Neuronal stem cell (in vitro differentiated cells): ENCODE data around the gene LKAAEAR1.
A peak's percentile ranks its signal among the peaks of the same experiment; 100 is the strongest.

Experiments
- DNase-seq: peaks from one replicate; pipeline ENCODE4 v3.0.0-alpha.2; 2013; ENCODE audit warnings: low spot score
- H2AFZ ChIP-seq: one replicate; pipeline ENCODE4 v1.6.1; 2013; ENCODE audit warnings: mild to moderate bottlenecking, low read length, inconsistent platforms
- H2AK5ac ChIP-seq: 2 replicates; pipeline ENCODE4 v1.6.1; 2013; ENCODE audit warnings: low read depth, mild to moderate bottlenecking, inconsistent platforms, low read length, moderate library complexity, mixed read lengths
- H2BK120ac ChIP-seq: 2 replicates; pipeline ENCODE4 v1.6.1; 2013; ENCODE audit warnings: low read depth, mild to moderate bottlenecking, inconsistent platforms, low read length, moderate library complexity, mixed read lengths
- H2BK12ac ChIP-seq: one replicate; pipeline ENCODE4 v1.6.1; 2013; ENCODE audit warnings: low read length, inconsistent platforms
- H2BK15ac ChIP-seq: 2 replicates; pipeline ENCODE4 v1.6.1; 2013; ENCODE audit warnings: mild to moderate bottlenecking, low read length, inconsistent platforms, mixed read lengths
- H2BK5ac ChIP-seq: one replicate; pipeline ENCODE4 v1.6.1; 2013; ENCODE audit warnings: inconsistent platforms, mild to moderate bottlenecking, low read length, moderate library complexity
- H3K14ac ChIP-seq: one replicate; pipeline ENCODE4 v1.6.1; 2013; ENCODE audit warnings: low read length, inconsistent platforms
- H3K18ac ChIP-seq: 2 replicates; pipeline ENCODE4 v1.6.1; 2013; ENCODE audit warnings: low read length, inconsistent platforms
- H3K23ac ChIP-seq: 2 replicates; pipeline ENCODE4 v1.6.1; 2013; ENCODE audit warnings: low read depth, mild to moderate bottlenecking, mixed read lengths, low read length, inconsistent platforms; ENCODE audit not compliant: poor library complexity
- H3K27ac ChIP-seq: replicated peaks from 3 replicates; pipeline ENCODE4 v1.5.1; 2013; ENCODE audit warnings: low read length, inconsistent platforms
- H3K27me3 ChIP-seq, 3 experiments: 2 replicates each; pipeline ENCODE4 v1.6.1; 2013; ENCODE audit warnings: low read length in 3 of 3, mild to moderate bottlenecking in 2 of 3, inconsistent platforms in 1 of 3, low read depth in 1 of 3, mixed read lengths in 1 of 3, moderate library complexity in 1 of 3; ENCODE audit not compliant: control insufficient read depth in 3 of 3, insufficient read depth in 3 of 3
- H3K36me3 ChIP-seq, 2 donors: replicated peaks in 1 of 2; 2 replicates each; pipeline ENCODE4 v1.6.1; 2013; ENCODE audit warnings: low read length in 2 of 2; ENCODE audit not compliant: control insufficient read depth in 2 of 2, insufficient read depth in 2 of 2
- H3K4ac ChIP-seq: 2 replicates; pipeline ENCODE4 v1.6.1; 2013; ENCODE audit warnings: inconsistent platforms, mild to moderate bottlenecking, low read length, moderate library complexity
- H3K4me1 ChIP-seq, 2 donors: 1 replicate in 1 of 2; 2 replicates in 1 of 2; pipeline ENCODE4 v1.6.1; 2013; ENCODE audit warnings: low read length in 2 of 2, low read depth in 1 of 2; ENCODE audit not compliant: control insufficient read depth in 2 of 2, insufficient read depth in 1 of 2
- H3K4me2 ChIP-seq: one replicate; pipeline ENCODE4 v1.6.1; 2013; ENCODE audit warnings: mild to moderate bottlenecking, low read length, inconsistent platforms; ENCODE audit not compliant: insufficient read depth, poor library complexity, severe bottlenecking
- H3K4me3 ChIP-seq, 2 donors: 2 replicates each; pipeline ENCODE4 v1.5.1; 2013; ENCODE audit warnings: low read length in 2 of 2, mild to moderate bottlenecking in 2 of 2, inconsistent platforms in 1 of 2, moderate library complexity in 1 of 2
- H3K79me1 ChIP-seq: one replicate; pipeline ENCODE4 v1.6.1; 2013; ENCODE audit warnings: low read depth, mild to moderate bottlenecking, inconsistent platforms, low read length, moderate library complexity
- H3K9ac ChIP-seq: one replicate; pipeline ENCODE4 v1.6.1; 2013; ENCODE audit warnings: mild to moderate bottlenecking, low read depth, low read length, inconsistent platforms; ENCODE audit not compliant: poor library complexity
- H3K9me3 ChIP-seq, 2 donors: replicated peaks in 1 of 2; 2 replicates each; pipeline versions ENCODE3 to v1.6.1; 2013; ENCODE audit warnings: low read length in 2 of 2, mild to moderate bottlenecking in 2 of 2, inconsistent platforms in 1 of 2, low read depth in 1 of 2, mixed read lengths in 1 of 2, moderate library complexity in 1 of 2; ENCODE audit not compliant: control insufficient read depth in 2 of 2, insufficient read depth in 1 of 2
- H4K8ac ChIP-seq: one replicate; pipeline ENCODE4 v1.6.1; 2013; ENCODE audit warnings: low read depth, mild to moderate bottlenecking, inconsistent platforms, low read length, moderate library complexity
- H4K91ac ChIP-seq: one replicate; pipeline ENCODE4 v1.6.1; 2013; ENCODE audit warnings: low read length, low read depth, mild to moderate bottlenecking, inconsistent platforms; ENCODE audit not compliant: poor library complexity
- WGBS, 2 donors: extraction: QIAGEN DNeasy Blood & Tissue Kit; methylation state at CpG; one replicate each; pipeline ENCODE4 v1.1.7; 2013; ENCODE audit warnings: missing lambda C conversion rate in 2 of 2, mixed read lengths in 1 of 2; ENCODE audit not compliant: insufficient read length in 2 of 2, insufficient replicate concordance in 1 of 2; ENCODE audit errors: extremely low coverage in 2 of 2; 5-methylcytosine and 5-hydroxymethylcytosine counted together

Gene LKAAEAR1

GRCh38 chr20:64038565-64039292 lies 45.5 kb downstream of the LKAAEAR1 start:
- H2BK120ac ChIP-seq, result no peak overlapping the region
- no peak overlapping the region for H4K91ac ChIP-seq
- H3K27me3 ChIP-seq, result peaks cover 30 to 65% (median 47%) of the 10 kb centered on the region in 3 experiments
- no peak overlapping the region for H3K4ac ChIP-seq
- H3K79me1 ChIP-seq, result no peaks in the 10 kb centered on the region
- peak overlapping the region; percentile 22 for H2BK12ac ChIP-seq
- H2AFZ ChIP-seq, result peak overlapping the region; percentile 99
- H2BK5ac ChIP-seq, result peak overlapping the region; percentile 39
- H3K9ac ChIP-seq, result peak overlapping the region; percentile 70
- no peak overlapping the region for H3K27ac ChIP-seq
- peaks cover 5 to 18% of the 10 kb centered on the region in 2 donors for H3K36me3 ChIP-seq
- H3K23ac ChIP-seq, result peak overlapping the region; percentile 75
- WGBS, 2 donors, result no CpG with 5 or more reads among the region's 91 CpGs
- H3K4me1 ChIP-seq, result peaks cover 16 to 29% of the 10 kb centered on the region in 2 donors
- H3K9me3 ChIP-seq, result no peaks in the 10 kb centered on the region
- no peak overlapping the region for H4K8ac ChIP-seq
- H2BK15ac ChIP-seq, result peak overlapping the region; percentile 54
- no peak overlapping the region for H3K14ac ChIP-seq
- H3K4me3 ChIP-seq, result peak overlapping the region; percentile 51 to 79
- H3K18ac ChIP-seq, result peak overlapping the region; percentile 76
- peak; percentile 60 for DNase-seq
- H3K4me2 ChIP-seq, result peak overlapping the region; percentile 77
- peak overlapping the region; percentile 63 for H2AK5ac ChIP-seq

GRCh38 chr20:64038224-64038564 lies 46.0 kb downstream of the LKAAEAR1 start:
- Histone ChIP-seq H4K91ac (no peak overlapping the region), H3K14ac (no peak overlapping the region), H3K9me3 (no peaks in the 10 kb centered on the region), H3K23ac (peak overlapping the region; percentile 75), H3K4me2 (peak overlapping the region; percentile 77), H3K36me3 (peaks cover 6 to 21% of the 10 kb centered on the region in 2 donors), H3K27ac (no peak overlapping the region), H3K4ac (no peak overlapping the region), H2AFZ (peak overlapping the region; percentile 99), H2AK5ac (peak overlapping the region; percentile 63), H4K8ac (no peak overlapping the region), H3K27me3 (peaks cover 30 to 61% (median 42%) of the 10 kb centered on the region in 3 experiments), H2BK12ac (no peak overlapping the region), H3K18ac (peak overlapping the region; percentile 71), H2BK15ac (peak overlapping the region; percentile 54), H2BK5ac (peak overlapping the region; percentile 39), H3K79me1 (no peaks in the 10 kb centered on the region), H3K9ac (peak overlapping the region; percentile 70), H2BK120ac (no peak overlapping the region), H3K4me3 (peak overlapping the region; percentile 51 to 79), H3K4me1 (peaks cover 16 to 29% of the 10 kb centered on the region in 2 donors)
- no peak for DNase-seq
- WGBS, 2 donors, result no CpG with 5 or more reads among the region's 30 CpGs

GRCh38 chr20:64037498-64038213 lies 46.5 kb downstream of the LKAAEAR1 start:
- Histone ChIP-seq H3K36me3 (peaks cover 9 to 26% of the 10 kb centered on the region in 2 donors), H3K79me1 (no peaks in the 10 kb centered on the region), H3K27ac (no peak overlapping the region), H2AK5ac (peak overlapping the region; percentile 82), H3K9ac (peak overlapping the region; percentile 21), H3K4me1 (peaks cover 16 to 29% of the 10 kb centered on the region in 2 donors), H3K14ac (no peak overlapping the region), H4K91ac (no peak overlapping the region), H2AFZ (no peak overlapping the region), H3K23ac (peak overlapping the region; percentile 43), H2BK15ac (peak overlapping the region; percentile 21), H3K18ac (peak overlapping the region; percentile 57), H2BK120ac (no peak overlapping the region), H2BK5ac (no peak overlapping the region), H3K4me3 (no peak overlapping the region), H3K4me2 (peak overlapping the region; percentile 25), H2BK12ac (peak overlapping the region; percentile 41), H4K8ac (no peak overlapping the region), H3K27me3 (peaks cover 30 to 58% (median 39%) of the 10 kb centered on the region in 3 experiments), H3K9me3 (no peaks in the 10 kb centered on the region), H3K4ac (no peak overlapping the region)
- no CpG with 5 or more reads among the region's 36 CpGs for WGBS, 2 donors
- DNase-seq, result no peak

GRCh38 chr20:64037199-64037497 lies 47.0 kb downstream of the LKAAEAR1 start:
- Histone ChIP-seq H3K27me3 (peaks cover 27 to 54% (median 35%) of the 10 kb centered on the region in 3 experiments), H3K4me2 (no peak overlapping the region), H4K91ac (no peak overlapping the region), H3K27ac (no peak overlapping the region), H3K23ac (no peak overlapping the region), H3K4me1 (peaks cover 16 to 27% of the 10 kb centered on the region in 2 donors), H3K79me1 (no peaks in the 10 kb centered on the region), H2AK5ac (peak overlapping the region; percentile 82), H3K18ac (peak overlapping the region; percentile 44), H2AFZ (no peak overlapping the region), H2BK5ac (no peak overlapping the region), H4K8ac (no peak overlapping the region), H3K9me3 (no peaks in the 10 kb centered on the region), H2BK120ac (peak overlapping the region; percentile 47), H2BK15ac (peak overlapping the region; percentile 21), H3K14ac (peak overlapping the region; percentile 84), H2BK12ac (peak overlapping the region; percentile 66), H3K4me3 (no peak overlapping the region), H3K9ac (no peak overlapping the region), H3K4ac (no peak overlapping the region), H3K36me3 (peaks cover 11 to 31% of the 10 kb centered on the region in 2 donors)
- no CpG with 5 or more reads among the region's 3 CpGs for WGBS, 2 donors
- no peak for DNase-seq
